ENCODE data around the gene CBS.
"Not testable (repeated sequence)": the region's sequence is repeated elsewhere in the genome, so short reads cannot be mapped to it uniquely, and the experiment has no call there.

Gene CBS

DNA sequence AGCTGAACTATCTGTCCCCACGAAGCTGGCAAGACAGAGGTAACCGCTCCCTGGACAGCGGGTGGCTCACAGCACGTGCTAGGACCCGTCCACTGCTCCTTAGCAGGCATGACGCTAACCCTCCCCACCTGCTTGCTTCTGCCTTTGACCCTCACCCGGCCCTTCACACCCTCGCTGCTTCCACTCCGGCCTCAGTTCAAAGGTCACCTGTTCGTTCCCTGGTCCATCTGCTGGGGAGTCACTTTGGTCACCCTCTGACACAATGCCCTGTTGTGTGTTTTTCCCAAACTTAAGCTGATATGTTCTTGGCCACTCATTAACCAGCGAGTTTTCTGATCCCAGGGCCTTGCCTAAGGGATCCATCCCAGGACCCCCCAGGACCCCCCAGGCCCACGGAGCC lies 7.6 kb downstream of the CBS start:
- H3K4me3 ChIP-seq (ENCODE audit: low read depth, low read length), result not testable (repeated sequence)

DNA sequence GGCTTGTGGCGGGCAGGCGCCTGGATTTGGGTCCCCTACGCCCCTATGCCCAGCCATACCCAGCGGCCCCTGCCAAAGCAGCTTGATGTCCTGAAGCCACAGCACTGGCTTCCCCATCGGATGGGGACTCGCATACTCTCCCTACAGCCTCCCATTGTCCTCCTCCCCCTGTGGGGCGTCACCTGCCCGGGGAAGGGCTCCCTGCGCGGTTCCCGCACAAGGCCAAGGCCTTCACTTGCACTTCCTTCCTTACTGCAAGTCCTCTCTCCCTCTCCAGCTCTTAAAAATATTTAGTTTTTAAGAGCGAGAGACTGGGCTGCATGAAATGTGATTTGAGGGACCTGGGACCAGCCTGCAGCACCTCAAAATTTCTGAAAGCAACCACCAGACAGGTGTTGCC lies 8.9 kb downstream of the CBS start:
- H3K4me3 ChIP-seq (ENCODE audit: low read depth, low read length), result not testable (repeated sequence)

DNA sequence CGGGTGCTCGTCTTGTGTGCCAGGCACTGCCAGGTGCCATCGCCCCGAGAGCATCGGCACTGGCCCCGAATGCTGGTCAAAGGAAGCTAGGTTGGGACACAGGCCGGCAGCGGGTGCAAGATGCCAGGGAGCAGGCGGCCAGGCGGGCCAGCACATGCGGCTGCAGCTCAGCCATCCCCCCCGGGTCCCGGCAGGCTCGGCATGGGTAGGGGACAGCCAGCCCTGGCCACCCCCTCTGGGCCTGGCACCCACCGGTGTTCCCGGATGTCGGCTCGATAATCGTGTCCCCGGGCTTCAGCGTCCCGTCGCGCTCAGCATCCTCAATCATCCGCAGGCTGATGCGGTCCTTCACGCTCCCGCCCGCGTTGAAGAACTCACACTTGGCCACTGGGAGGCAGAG lies 9.6 kb downstream of the CBS start:
- H3K4me3 ChIP-seq (ENCODE audit: low read depth, low read length), result not testable (repeated sequence)

DNA sequence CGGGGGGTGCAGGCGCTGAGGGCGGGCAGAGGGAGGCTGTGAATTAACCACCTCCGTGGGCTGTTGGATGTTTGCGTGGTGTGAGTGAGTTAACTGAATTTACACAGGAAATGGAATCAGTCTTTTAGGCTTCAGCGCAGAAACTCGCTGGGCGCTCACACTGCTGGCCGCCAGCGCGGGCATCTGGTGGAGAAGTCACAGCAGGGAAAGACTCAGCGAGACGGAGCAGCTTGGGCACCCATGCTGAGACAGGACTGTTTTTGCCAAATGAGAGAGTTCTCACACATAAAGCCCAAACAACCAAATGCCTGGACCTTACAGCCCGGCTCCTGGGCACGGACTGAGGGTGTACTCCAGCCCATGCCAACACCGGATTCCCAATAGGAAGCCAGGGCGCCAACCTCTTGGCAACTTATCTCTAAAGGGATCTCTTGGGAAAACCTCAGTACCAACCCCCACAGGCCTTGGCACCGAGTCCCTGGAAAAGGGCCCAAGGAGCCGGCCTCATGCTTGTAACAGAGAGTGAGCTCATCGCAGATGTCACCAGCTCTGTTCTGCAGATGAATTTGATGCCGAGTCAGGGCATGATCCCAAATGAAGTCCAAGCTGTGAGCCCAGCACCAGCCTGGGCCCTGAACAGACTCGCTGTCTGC lies 11.2 kb downstream of the CBS start:
- H3K4me3 ChIP-seq (ENCODE audit: low read depth, low read length), result not testable (repeated sequence)

DNA sequence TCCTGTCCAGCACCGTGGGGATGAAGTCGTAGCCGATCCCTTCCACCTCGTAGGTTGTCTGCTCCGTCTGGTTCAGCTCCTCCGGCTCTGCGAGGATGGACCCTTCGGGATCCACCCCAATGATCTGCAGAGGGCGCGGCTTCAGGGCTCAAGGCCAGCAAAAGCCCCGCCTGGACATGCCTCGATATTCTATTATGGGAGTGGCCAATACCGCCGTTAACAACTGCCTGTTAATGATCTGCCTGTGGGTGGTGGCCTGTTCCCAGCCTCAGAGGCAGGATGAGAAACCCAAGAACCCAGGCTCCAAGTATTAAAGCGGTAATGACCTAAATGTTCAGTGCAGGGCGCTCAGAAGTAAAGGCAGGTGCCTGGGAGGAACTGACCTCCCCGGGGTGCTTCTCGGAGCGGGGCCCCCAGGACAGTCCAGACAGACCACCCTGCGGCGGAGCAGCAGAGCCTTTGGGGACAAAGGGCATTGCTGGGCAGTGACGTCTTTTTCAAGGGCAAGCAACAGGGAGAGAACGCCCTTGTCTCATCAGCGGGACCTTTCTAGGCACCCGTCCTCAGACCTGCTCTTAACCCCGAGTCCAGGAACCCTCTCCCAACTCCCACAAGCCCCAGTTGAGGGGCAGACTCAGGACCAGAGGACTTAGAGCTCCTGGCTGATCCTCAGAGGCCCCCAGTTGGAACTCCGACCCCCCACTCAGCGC lies 12.5 kb downstream of the CBS start:
- not testable (repeated sequence) for H3K4me3 ChIP-seq (ENCODE audit: low read depth, low read length)

DNA sequence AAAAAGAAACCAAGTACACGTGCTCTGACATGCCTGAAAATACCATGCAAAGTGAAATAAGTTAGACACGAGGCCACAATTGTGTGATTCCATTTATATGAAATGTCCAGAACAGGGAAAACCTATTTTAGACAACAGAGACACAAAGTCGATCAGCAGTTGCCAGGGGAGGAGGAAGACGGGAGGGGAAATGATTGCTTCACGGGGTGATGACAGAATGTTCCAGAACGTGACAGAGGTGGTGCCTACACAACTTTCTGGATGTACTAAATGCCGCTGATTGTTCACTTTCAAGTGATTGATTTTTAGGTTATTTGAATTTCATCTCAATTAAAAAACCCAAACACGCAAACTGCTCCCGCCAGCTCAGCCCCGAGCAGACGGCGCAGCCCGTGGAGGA lies 22.5 kb downstream of the CBS start:
- not testable (repeated sequence) for H3K4me3 ChIP-seq (ENCODE audit: low read depth, low read length)

DNA sequence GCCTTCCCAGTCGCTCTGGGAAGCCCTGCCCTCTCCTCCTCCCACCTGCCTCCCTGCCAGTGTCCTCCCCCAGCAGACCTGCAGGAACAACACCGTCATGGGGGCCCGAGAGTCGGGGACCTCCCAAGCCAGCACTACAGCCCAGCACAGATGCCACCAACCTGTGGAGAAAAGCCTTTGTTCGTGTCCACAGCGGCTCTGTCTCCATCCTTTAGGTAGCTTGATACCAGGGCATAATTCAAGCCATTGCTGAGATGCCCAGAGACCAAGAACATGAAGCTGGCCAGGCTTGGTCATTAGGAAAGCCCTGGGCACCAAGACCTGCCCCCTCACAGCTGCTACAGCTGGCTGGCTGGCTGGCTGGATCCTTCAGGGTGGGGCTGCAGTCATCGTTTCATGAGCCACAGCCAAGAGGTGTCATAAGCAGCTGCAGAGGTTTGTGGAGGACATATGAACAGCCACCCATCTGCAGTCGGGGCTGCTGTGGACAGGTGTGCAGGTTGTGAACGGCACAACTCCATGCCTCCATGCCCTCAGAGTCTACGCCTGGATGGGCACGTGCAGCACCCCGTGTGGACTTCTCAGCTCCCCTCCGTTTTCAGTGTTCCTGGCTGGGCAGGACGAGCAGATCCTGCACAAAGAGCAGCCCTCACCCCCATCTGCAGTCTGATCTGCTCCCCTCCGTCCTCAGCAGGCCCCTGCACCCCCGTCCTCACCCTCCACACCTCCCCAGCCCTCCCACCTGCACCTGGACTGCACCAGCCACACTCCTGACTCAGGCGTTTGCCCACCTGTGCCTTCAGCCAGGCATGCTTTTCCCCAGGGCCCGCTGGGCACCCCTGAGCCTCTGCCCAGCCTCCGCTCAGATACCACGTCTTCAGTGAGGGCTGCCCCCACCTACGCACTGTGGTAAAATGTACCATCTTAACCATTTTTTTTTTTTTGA lies 29.5 kb downstream of the CBS start:
- not testable (repeated sequence) for H3K4me3 ChIP-seq (ENCODE audit: low read depth, low read length)

DNA sequence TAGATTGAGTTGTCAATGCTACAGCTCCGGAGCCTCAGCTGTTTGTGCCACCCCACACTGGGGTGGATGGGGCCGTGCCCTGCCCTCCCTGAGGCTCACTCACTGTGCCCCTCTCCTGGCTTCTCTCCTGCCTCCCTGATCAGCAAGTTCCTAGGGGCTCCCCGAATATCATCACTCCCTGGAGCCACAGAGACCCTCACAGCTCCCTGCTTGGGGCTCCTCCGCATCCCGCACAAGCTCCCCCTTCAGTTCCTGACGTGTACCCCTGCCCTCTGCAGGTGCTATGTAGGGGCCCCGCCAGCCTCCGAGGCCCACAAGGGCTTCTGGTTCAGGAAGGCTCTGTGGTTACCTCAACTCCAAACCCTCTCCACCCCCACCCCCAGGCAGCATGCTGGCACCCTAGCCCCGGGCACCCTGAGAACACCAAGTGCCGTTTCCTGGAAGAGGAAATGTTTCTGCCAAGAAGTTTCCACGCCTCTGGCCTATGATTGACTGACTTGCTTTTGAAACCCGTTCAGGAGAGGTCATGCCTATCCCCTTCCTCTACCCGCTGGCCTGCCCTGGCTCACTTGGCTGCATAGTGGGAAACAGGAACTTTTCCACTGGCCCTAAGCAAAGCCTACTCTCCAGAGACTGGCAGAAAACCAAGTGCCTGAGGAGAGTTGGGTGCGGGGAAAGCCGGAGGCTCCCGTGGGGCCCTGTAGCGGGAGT lies 30.3 kb downstream of the CBS start:
- not testable (repeated sequence) for H3K4me3 ChIP-seq (ENCODE audit: low read depth, low read length)

DNA sequence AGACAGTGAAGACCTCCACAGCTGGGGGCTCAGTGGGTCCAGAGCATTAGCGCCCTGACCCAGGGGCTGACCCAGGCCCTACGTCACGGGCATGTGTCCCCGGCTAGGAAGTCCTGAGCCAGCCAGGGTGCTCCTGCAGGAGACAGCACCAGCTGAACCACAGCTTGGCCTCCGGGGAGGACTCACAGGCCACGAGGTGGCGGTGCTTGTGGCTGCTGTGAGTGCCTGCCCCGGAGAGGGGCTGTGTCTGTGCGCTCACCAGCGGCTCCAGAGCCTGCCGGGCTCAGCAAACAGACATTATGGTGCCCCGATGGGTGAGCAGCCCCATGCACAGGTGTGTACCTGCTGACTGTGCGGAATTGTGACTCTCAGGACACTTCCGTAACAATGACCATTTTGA lies 31.1 kb downstream of the CBS start:
- H3K4me3 ChIP-seq (ENCODE audit: low read depth, low read length), result not testable (repeated sequence)

DNA sequence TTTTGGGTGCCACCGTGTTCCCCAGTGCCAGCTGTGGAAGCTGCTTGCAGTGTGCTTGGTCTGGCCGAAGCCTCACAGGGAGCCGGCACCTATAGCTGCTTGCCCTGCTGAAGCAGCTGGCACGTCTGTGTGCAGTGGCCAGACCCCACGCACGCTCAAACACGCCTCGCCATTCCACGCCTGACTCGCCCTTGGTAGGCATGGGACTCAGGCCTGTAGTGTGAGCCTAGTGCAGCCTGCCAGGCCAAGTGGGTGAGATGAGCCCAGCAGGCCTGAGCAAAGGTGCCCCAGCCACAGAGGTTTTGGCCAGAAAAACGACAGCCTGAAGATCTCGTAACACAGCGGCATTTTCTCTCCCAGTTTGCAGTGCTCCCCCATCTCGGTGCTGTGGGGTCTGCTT lies 32.3 kb downstream of the CBS start:
- H3K4me3 ChIP-seq (ENCODE audit: low read depth, low read length), result not testable (repeated sequence)

DNA sequence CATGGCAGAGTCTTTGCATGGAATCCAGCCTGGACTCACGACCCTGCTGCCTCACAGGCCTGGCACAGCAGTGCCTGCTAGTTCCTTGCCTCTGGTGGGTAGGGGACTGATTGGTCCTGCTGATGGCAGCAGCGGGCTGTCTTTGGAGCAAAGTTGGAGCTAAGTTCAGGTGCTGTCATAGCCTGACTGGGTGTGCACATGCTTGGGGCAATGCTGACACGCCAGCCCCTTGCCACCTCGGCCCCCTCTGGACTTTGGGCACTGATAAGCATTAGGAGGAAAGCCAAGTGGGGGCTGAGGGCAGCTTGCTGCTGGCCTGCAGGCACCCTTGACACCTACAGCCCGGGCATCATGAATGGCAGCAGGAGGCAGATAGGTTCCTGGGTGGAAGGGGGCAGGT lies 33.5 kb downstream of the CBS start:
- not testable (repeated sequence) for H3K4me3 ChIP-seq (ENCODE audit: low read depth, low read length)

DNA sequence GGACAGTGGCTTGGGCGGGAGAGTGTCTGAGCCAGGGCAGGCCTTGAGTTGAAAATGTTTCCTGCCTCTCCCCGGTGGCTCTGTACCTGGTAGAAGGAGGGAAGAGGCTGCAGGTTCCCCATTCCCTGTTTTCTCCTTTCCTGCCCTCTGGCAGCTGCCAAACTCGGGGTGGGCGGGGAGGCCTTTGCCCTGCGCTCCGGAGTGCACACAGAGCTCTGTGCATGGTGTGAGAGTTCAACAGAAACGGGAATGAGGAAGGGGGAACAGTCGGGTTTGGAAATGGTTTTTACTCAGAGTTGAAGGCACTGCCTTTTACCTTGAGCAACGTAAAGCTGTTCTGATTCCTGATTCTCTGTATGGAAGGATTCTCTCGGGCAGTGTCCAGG lies 37.0 kb downstream of the CBS start:
- not testable (repeated sequence) for H3K4me3 ChIP-seq (ENCODE audit: low read depth, low read length)

DNA sequence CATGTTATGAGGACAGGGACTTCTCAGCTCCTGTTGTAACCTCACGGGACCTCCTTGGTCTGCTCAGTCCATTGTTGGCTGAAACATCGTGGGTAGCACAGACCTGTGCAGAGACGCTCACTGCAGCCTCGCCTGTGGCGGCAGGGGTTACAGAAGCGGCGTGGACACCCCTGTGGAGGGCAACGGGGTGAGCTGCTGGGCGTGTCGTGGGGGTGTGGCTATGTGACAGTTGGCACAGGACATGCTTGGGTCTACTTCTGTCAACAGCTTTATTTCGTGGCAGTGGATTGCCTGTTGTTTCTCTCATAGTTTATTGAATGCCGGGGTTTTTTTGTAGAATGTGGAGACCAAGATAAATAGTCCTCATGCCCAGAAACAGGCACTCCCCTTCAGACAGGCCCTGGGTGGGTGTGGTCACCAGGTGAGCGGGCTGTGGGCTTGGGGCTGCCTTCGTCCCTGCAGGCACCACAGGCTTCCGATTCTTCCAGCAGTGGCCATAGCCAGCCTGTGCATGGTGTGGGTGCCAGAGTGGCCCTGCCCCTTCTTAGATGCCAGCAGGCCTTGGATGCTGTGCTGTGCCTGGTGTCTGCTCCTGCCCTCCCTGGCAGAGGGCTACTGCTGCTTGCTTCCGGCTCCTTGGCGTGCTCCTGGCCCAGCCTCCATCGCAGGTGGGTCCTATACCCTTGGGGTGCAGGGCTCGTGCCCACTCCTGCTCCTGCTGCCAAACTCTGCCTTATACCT lies 37.5 kb downstream of the CBS start:
- not testable (repeated sequence) for H3K4me3 ChIP-seq (ENCODE audit: low read depth, low read length)

DNA sequence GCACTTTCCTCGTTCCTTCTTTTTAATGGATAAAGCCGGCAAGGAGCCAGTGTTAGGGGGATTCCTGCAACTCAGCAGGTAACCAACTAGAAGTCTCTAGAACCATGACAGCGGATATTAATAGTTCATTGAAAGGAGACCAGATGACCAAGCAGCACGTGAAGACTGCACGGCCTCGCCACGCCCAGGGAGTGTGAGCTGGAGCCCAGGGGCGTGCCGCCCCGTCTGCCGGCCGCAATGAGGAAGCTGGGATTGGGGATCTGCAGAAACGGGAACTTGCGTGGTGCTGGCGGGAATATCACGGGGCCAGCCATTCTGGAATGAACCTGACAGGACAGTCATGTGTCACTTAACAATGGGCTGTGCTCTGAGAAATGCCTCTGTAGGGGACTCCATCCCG lies 38.7 kb downstream of the CBS start:
- H3K4me3 ChIP-seq (ENCODE audit: low read depth, low read length), result not testable (repeated sequence)

DNA sequence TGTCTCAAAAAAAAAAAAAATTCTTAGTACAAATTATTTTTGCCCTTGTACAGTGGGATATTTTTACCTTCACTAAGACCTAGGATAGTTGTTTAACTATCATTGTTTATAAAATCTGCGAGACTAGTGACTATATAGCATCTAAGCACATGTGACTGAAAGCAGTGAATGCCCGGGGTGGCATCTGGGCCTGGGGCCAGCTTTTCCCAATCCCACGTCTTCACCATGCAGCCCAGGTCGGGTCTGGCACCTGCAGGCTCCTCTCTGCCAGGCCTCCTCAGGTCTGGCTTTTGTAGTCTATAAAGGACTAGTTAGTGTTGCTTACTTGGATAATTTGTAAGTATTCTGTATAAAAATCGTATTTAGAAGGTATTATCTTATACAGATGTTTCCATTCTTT lies 40.8 kb downstream of the CBS start:
- H3K4me3 ChIP-seq (ENCODE audit: low read depth, low read length), result no peak overlapping the region

More for the DNA sequence above, 40.8 kb downstream of the CBS start:
- TF ChIP-seq, protein P1, sequence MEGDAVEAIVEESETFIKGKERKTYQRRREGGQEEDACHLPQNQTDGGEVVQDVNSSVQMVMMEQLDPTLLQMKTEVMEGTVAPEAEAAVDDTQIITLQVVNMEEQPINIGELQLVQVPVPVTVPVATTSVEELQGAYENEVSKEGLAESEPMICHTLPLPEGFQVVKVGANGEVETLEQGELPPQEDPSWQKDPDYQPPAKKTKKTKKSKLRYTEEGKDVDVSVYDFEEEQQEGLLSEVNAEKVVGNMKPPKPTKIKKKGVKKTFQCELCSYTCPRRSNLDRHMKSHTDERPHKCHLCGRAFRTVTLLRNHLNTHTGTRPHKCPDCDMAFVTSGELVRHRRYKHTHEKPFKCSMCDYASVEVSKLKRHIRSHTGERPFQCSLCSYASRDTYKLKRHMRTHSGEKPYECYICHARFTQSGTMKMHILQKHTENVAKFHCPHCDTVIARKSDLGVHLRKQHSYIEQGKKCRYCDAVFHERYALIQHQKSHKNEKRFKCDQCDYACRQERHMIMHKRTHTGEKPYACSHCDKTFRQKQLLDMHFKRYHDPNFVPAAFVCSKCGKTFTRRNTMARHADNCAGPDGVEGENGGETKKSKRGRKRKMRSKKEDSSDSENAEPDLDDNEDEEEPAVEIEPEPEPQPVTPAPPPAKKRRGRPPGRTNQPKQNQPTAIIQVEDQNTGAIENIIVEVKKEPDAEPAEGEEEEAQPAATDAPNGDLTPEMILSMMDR (IDR thresholded peaks at IDR 0.05; ENCODE audit: low read depth, low read length), result no peak

Measured in WI38 (cell line).